ENCODE measurements around the gene MAN1A2. TPM values are rescaled to one million over a fixed set of nuclear protein-coding genes. Genes with fewer than 3 reads are reported as not detected.

MAN1A2 gene
- total RNA-seq, result 30.7 TPM

- Histone ChIP-seq H3K27ac (peak within 1 kb of the TSS; percentile 97), H3K4me1 (peaks cover 66% of the 10 kb centered on the region), H3K36me3 (no peaks in the 10 kb centered on the region), H3K4me3 (peak within 1 kb of the TSS; percentile 78 to 87), H3K9me3 (no peaks in the 10 kb centered on the region), H3K27me3 (no peaks in the 10 kb centered on the region)
- intact Hi-C loops (cut with DNase I), result no loop called here
- DNase-seq (ENCODE audit: extremely low spot score in 2 of 2), result no peak
- TF ChIP-seq POLR2AphosphoS5 (IDR thresholded peaks at IDR 0.05; ENCODE audit: insufficient read depth in 1 of 2, low read depth in 1 of 2) (peak; percentile 49 to 86), POLR2A (IDR thresholded peaks at IDR 0.05) (peak in 1 of 2 donors; percentile 78), CTCF (IDR thresholded peaks at IDR 0.05) (no peak)
These were observed at the start of gene MAN1A2 for GRCh38 chr1:117367046-117368025. MAN1A2 (plus strand) TSS chr1:117367449; CDS start chr1:117368184, 735 bp downstream.

GRCh38 chr1:117318011-117318410 is 49.2 kb upstream of the MAN1A2 start:
- H3K36me3 ChIP-seq, result no peaks in the 10 kb centered on the region
- H3K27me3 ChIP-seq, result no peaks in the 10 kb centered on the region
- H3K9me3 ChIP-seq, result no peaks in the 10 kb centered on the region
- intact Hi-C loops (cut with DNase I), result no loop called here
- no peak overlapping the region for H3K27ac ChIP-seq
- TF ChIP-seq POLR2A (IDR thresholded peaks at IDR 0.05) (no peak), POLR2AphosphoS5 (IDR thresholded peaks at IDR 0.05; ENCODE audit: insufficient read depth in 1 of 2, low read depth in 1 of 2) (no peak), CTCF (IDR thresholded peaks at IDR 0.05) (no peak)
- DNase-seq (ENCODE audit: extremely low spot score in 2 of 2), result no peak
- no peak overlapping the region for H3K4me3 ChIP-seq
- H3K4me1 ChIP-seq, result no peaks in the 10 kb centered on the region

GRCh38 chr1:117318426-117318825 is 48.8 kb upstream of the MAN1A2 start:
- Histone ChIP-seq H3K9me3 (no peaks in the 10 kb centered on the region), H3K27me3 (no peaks in the 10 kb centered on the region), H3K27ac (no peak overlapping the region), H3K4me3 (no peak overlapping the region), H3K36me3 (no peaks in the 10 kb centered on the region), H3K4me1 (no peaks in the 10 kb centered on the region)
- intact Hi-C loops (cut with DNase I), result no loop called here
- DNase-seq (ENCODE audit: extremely low spot score in 2 of 2), result no peak
- TF ChIP-seq POLR2A (IDR thresholded peaks at IDR 0.05) (no peak), POLR2AphosphoS5 (IDR thresholded peaks at IDR 0.05; ENCODE audit: insufficient read depth in 1 of 2, low read depth in 1 of 2) (no peak), CTCF (IDR thresholded peaks at IDR 0.05) (no peak)

- Histone ChIP-seq H3K36me3 (no peaks in the 10 kb centered on the region), H3K27ac (no peak overlapping the region), H3K9me3 (no peaks in the 10 kb centered on the region), H3K27me3 (no peaks in the 10 kb centered on the region), H3K4me3 (no peak overlapping the region), H3K4me1 (no peaks in the 10 kb centered on the region)
- TF ChIP-seq POLR2A (IDR thresholded peaks at IDR 0.05), result no peak
- no peak for TF ChIP-seq CTCF (IDR thresholded peaks at IDR 0.05)
- TF ChIP-seq POLR2AphosphoS5 (IDR thresholded peaks at IDR 0.05; ENCODE audit: insufficient read depth in 1 of 2, low read depth in 1 of 2), result no peak
- intact Hi-C loops (cut with DNase I), result no loop called here
- DNase-seq (ENCODE audit: extremely low spot score in 2 of 2), result no peak
These were observed 46.7 kb upstream of the MAN1A2 start for GRCh38 chr1:117320515-117320914.

Data from vagina (tissue), 2 donors.